Naive thymus-derived CD4-positive, alpha-beta T cell (primary cell): ENCODE results near the gene UBR3. TPM values are rescaled to one million over a fixed set of nuclear protein-coding genes. Genes with fewer than 3 reads are reported as not detected.
"Not testable (repeated sequence)": the region's sequence is repeated elsewhere in the genome, so short reads cannot be mapped to it uniquely, and the experiment has no call there.

Source experiments
- ATAC-seq: fragments of 150-1000 bp; cut with Tn5 transposase; 2 replicates; pipeline ENCODE4 v1.10.0; 2021; ENCODE audit warnings: mild to moderate bottlenecking, moderate library complexity
- CTCF ChIA-PET: fragments of 350-600 bp; sonication (Branson Sonifier 250); formaldehyde crosslinking; loops from one replicate; lab custom pipeline; 2021; ENCODE audit warnings: antibody characterized with exemption; lab: Charles Lee
- POLR2A ChIA-PET: fragments of 350-600 bp; sonication (Branson Sonifier 250); formaldehyde crosslinking; loops from one replicate; lab custom pipeline; 2021; ENCODE audit warnings: antibody characterized with exemption, inconsistent platforms; lab: Charles Lee
- DNase-seq, 9 donors: peaks; one replicate each; pipeline versions ENCODE4 v3.0.0 to v3.0.0-alpha.2; 2020 to 2022; ENCODE audit warnings: mixed read lengths in 1 of 9
- H3K27ac ChIP-seq: one replicate; pipeline ENCODE4 v1.7.0; 2013; ENCODE audit warnings: mild to moderate bottlenecking, low read depth, low read length, moderate library complexity
- H3K27me3 ChIP-seq, 2 donors: one replicate each; pipeline ENCODE4 v1.7.0; 2013; ENCODE audit warnings: low read length in 2 of 2, mild to moderate bottlenecking in 2 of 2, moderate library complexity in 2 of 2; ENCODE audit not compliant: control insufficient read depth in 2 of 2, insufficient read depth in 2 of 2
- H3K36me3 ChIP-seq, 3 experiments: 1 replicate in 2 of 3; 2 replicates in 1 of 3; pipeline ENCODE4 v1.7.0; 2013; ENCODE audit warnings: low read length in 3 of 3, mild to moderate bottlenecking in 3 of 3, moderate library complexity in 1 of 3; ENCODE audit not compliant: insufficient read depth in 3 of 3, control insufficient read depth in 2 of 3
- H3K4me1 ChIP-seq, 2 donors: one replicate each; pipeline ENCODE4 v1.7.0; 2013; ENCODE audit warnings: low read length in 2 of 2, mild to moderate bottlenecking in 2 of 2, moderate library complexity in 1 of 2; ENCODE audit not compliant: control insufficient read depth in 2 of 2, insufficient read depth in 2 of 2
- H3K4me3 ChIP-seq: 2 replicates; pipeline ENCODE4 v1.7.0; 2013; ENCODE audit warnings: mild to moderate bottlenecking, low read length
- H3K9me3 ChIP-seq, 3 experiments: 1 replicate in 2 of 3; 2 replicates in 1 of 3; pipeline ENCODE4 v1.7.0; 2013; ENCODE audit warnings: low read length in 3 of 3; ENCODE audit not compliant: control insufficient read depth in 2 of 3
- H3K27ac Mint-ChIP-seq, 9 donors: one replicate each; pipeline ENCODE4 v1.8.0; 2020 to 2022; ENCODE audit warnings: mixed read lengths in 9 of 9, mild to moderate bottlenecking in 8 of 9, moderate library complexity in 5 of 9, inconsistent platforms in 2 of 9
- H3K27me3 Mint-ChIP-seq, 5 donors: one replicate each; pipeline ENCODE4 v1.8.0; 2021 to 2022; ENCODE audit warnings: mixed read lengths in 5 of 5, mild to moderate bottlenecking in 1 of 5
- H3K36me3 Mint-ChIP-seq, 5 donors: one replicate each; pipeline ENCODE4 v1.8.0; 2020 to 2022; ENCODE audit warnings: mixed read lengths in 5 of 5, mild to moderate bottlenecking in 3 of 5, inconsistent platforms in 1 of 5
- H3K4me1 Mint-ChIP-seq, 7 donors: one replicate each; pipeline ENCODE4 v1.8.0; 2020 to 2022; ENCODE audit warnings: mixed read lengths in 7 of 7, mild to moderate bottlenecking in 3 of 7, inconsistent platforms in 1 of 7
- H3K4me3 Mint-ChIP-seq, 10 donors: one replicate each; pipeline ENCODE4 v1.8.0; 2020 to 2022; ENCODE audit warnings: mild to moderate bottlenecking in 10 of 10, mixed read lengths in 10 of 10, moderate library complexity in 6 of 10, inconsistent platforms in 2 of 10
- H3K9me3 Mint-ChIP-seq, 11 donors: one replicate each; pipeline ENCODE4 v1.8.0; 2020 to 2022; ENCODE audit warnings: mixed read lengths in 11 of 11, mild to moderate bottlenecking in 4 of 11, inconsistent platforms in 1 of 11, moderate library complexity in 1 of 11
- intact Hi-C, 2 donors: fragments of 100-400 bp; cut with micrococcal nuclease; formaldehyde crosslinking; loops; one replicate each; pipeline ENCODE4 v1.15.1; 2023
- polyA plus RNA-seq, 2 donors: library from polyadenylated mRNA; unstranded; fragments of 300-500 nt; fragmentation: Illumina TruSeq; gene quantifications; one replicate each; pipeline ENCODE4 v1.2.3, GENCODE V29; 2021
- total RNA-seq, 6 experiments: library from RNA in 5 of 6; stranded (reverse) in 5 of 6; gene quantifications; 1 replicate in 5 of 6; 2 replicates in 1 of 6; pipeline ENCODE4 v1.2.3 and lab custom pipeline; 2021 to 2026

UBR3 gene
- total and polyA plus RNA-seq, 7 experiments from 2014 or later = 7.7 to 48.2 (median 39.0) TPM

GRCh38 chr2:169819106-169819505, 8.1 kb upstream of the UBR3 start:
- H3K9me3 ChIP-seq = no peaks in the 10 kb centered on the region

GRCh38 chr2:169820101-169820500, 7.2 kb upstream of the UBR3 start:
- H3K9me3 ChIP-seq, H3K27ac ChIP-seq, H3K9me3 Mint-ChIP-seq, ATAC-seq, H3K4me3 Mint-ChIP-seq, DNase-seq, H3K27me3 ChIP-seq, H3K4me3 ChIP-seq, H3K27me3 Mint-ChIP-seq, CTCF ChIA-PET: not testable (repeated sequence)
- Histone ChIP-seq H3K36me3 (peaks cover 4 to 23% (median 4%) of the 10 kb centered on the region in 3 experiments), H3K4me1 (peaks cover 9 to 22% of the 10 kb centered on the region in 2 donors)
- peak overlapping the region in 3 of 9 donors; percentile 47 to 67 (median 53) for H3K27ac Mint-ChIP-seq
- intact Hi-C loops = loop anchor here (10.0 kb wide), 3 partner anchors 455 to 1865 kb away; partner anchors contain the start of genes LRP2 (in 2 of the 2), DYNC1I2 (in 1 of the 2) and STK39 (in 1 of the 2)
- peaks cover 12 to 43% (median 35%) of the 10 kb centered on the region in 5 donors for H3K36me3 Mint-ChIP-seq
- peaks cover 25 to 63% (median 57%) of the 10 kb centered on the region in 7 donors for H3K4me1 Mint-ChIP-seq
- POLR2A ChIA-PET = interaction anchor here (0.7 kb wide), 1 partner anchor 168 kb away, joined by 4 read pairs; no protein-coding TSS in a partner anchor

More at GRCh38 chr2:169819106-169819505, 8.1 kb upstream of the UBR3 start:
- Mint-ChIP-seq H3K27me3 (no peaks in the 10 kb centered on the region), H3K4me3 (no peak overlapping the region), H3K36me3 (peaks cover 12 to 47% (median 36%) of the 10 kb centered on the region in 5 donors), H3K27ac (peak overlapping the region in 6 of 9 donors; percentile 43 to 81 (median 52)), H3K9me3 (peaks cover 0 to 9% (median 0%) of the 10 kb centered on the region in 11 donors), H3K4me1 (peaks cover 23 to 56% (median 50%) of the 10 kb centered on the region in 7 donors)
- intact Hi-C loops = no loop called here
- ChIA-PET POLR2A (no interaction called here), CTCF (interaction anchor here (0.5 kb wide), 1 partner anchor 1886 kb away, joined by 3 read pairs; no protein-coding TSS in a partner anchor)
- H3K27ac ChIP-seq = no peak overlapping the region
- no peak for DNase-seq
- no peak overlapping the region for H3K4me3 ChIP-seq
- H3K27me3 ChIP-seq = no peaks in the 10 kb centered on the region
- no peak for ATAC-seq
- H3K36me3 ChIP-seq = peaks cover 4 to 26% (median 4%) of the 10 kb centered on the region in 3 experiments
- H3K4me1 ChIP-seq = peaks cover 9 to 18% of the 10 kb centered on the region in 2 donors

- Mint-ChIP-seq H3K9me3 (peaks cover 0 to 7% (median 0%) of the 10 kb centered on the region in 11 donors), H3K4me1 (peaks cover 34 to 68% (median 58%) of the 10 kb centered on the region in 7 donors), H3K27me3 (no peaks in the 10 kb centered on the region), H3K36me3 (peaks cover 4 to 27% (median 19%) of the 10 kb centered on the region in 5 donors), H3K4me3 (peak overlapping the region in 5 of 10 donors; percentile 6 to 89 (median 82)), H3K27ac (peak overlapping the region in 4 of 9 donors; percentile 6 to 84 (median 71))
- no peak overlapping the region for H3K4me3 ChIP-seq
- no peak for ATAC-seq
- ChIA-PET CTCF (no interaction called here), POLR2A (no interaction called here)
- H3K27me3 ChIP-seq = no peaks in the 10 kb centered on the region
- peaks cover 0 to 11% (median 0%) of the 10 kb centered on the region in 3 experiments for H3K36me3 ChIP-seq
- intact Hi-C loops = loop anchor here (10.0 kb wide), 3 partner anchors 457 to 1863 kb away; partner anchors contain the start of genes LRP2 (in 2 of the 2), DYNC1I2 (in 1 of the 2) and STK39 (in 1 of the 2)
- H3K9me3 ChIP-seq = no peaks in the 10 kb centered on the region
- peaks cover 11 to 20% of the 10 kb centered on the region in 2 donors for H3K4me1 ChIP-seq
- DNase-seq = no peak
- no peak overlapping the region for H3K27ac ChIP-seq
Measured at GRCh38 chr2:169822036-169822435, 5.2 kb upstream of the UBR3 start.

- Mint-ChIP-seq H3K36me3 (peaks cover 0 to 19% (median 10%) of the 10 kb centered on the region in 5 donors), H3K4me3 (peak overlapping the region; percentile 58 to 99 (median 81)), H3K27me3 (no peaks in the 10 kb centered on the region), H3K27ac (peak overlapping the region in 7 of 9 donors; percentile 22 to 84 (median 57)), H3K4me1 (peaks cover 35 to 67% (median 57%) of the 10 kb centered on the region in 7 donors), H3K9me3 (peaks cover 0 to 2% (median 0%) of the 10 kb centered on the region in 11 donors)
- ATAC-seq (no peak), DNase-seq (no peak)
- ChIA-PET CTCF (interaction anchor here (0.6 kb wide), 1 partner anchor 10 kb away, joined by 3 read pairs; no protein-coding TSS in a partner anchor), POLR2A (interaction anchor here (1.4 kb wide), 2 partner anchors 10 to 24 kb away, joined by 4 to 6 read pairs; partner anchors contain the start of gene SSB)
- no peaks in the 10 kb centered on the region for H3K27me3 ChIP-seq
- intact Hi-C loops = loop anchor here (10.0 kb wide), 3 partner anchors 458 to 1862 kb away; partner anchors contain the start of genes LRP2 (in 2 of the 2), DYNC1I2 (in 1 of the 2) and STK39 (in 1 of the 2)
- no peaks in the 10 kb centered on the region for H3K9me3 ChIP-seq
- H3K27ac ChIP-seq = no peak overlapping the region
- peaks cover 12 to 20% of the 10 kb centered on the region in 2 donors for H3K4me1 ChIP-seq
- H3K36me3 ChIP-seq = peaks cover 0 to 5% (median 0%) of the 10 kb centered on the region in 3 experiments
- H3K4me3 ChIP-seq = no peak overlapping the region
Measured at GRCh38 chr2:169822785-169823392, 4.4 kb upstream of the UBR3 start.

- peak overlapping the region; percentile 82 to 99 (median 91) for H3K4me3 Mint-ChIP-seq
- H3K27ac Mint-ChIP-seq = peak overlapping the region; percentile 75 to 89 (median 84)
- CTCF ChIA-PET = interaction anchor here (0.8 to 1.6 kb wide), 5 partner anchors 11 to 105 kb away, joined by 3 to 7 read pairs (median 4); no protein-coding TSS in a partner anchor
- H3K36me3 Mint-ChIP-seq = peaks cover 0 to 15% (median 5%) of the 10 kb centered on the region in 5 donors
- DNase-seq (peak in 2 of 9 donors; percentile 12 to 29), ATAC-seq (no peak)
- H3K4me1 Mint-ChIP-seq = peaks cover 43 to 74% (median 61%) of the 10 kb centered on the region in 7 donors
- intact Hi-C loops = loop anchor here (1.0 to 10.0 kb wide), 7 partner anchors 26 to 1861 kb away; partner anchors contain the start of genes LRP2 (in 2 of the 2), SSB (in 2 of the 2), BBS5 (in 1 of the 2) and DYNC1I2 (in 1 of the 2)
- H3K27me3 ChIP-seq = no peaks in the 10 kb centered on the region
- peak overlapping the region; percentile 85 for H3K27ac ChIP-seq
- peak overlapping the region; percentile 80 for H3K4me3 ChIP-seq
- POLR2A ChIA-PET = interaction anchor here (1.1 to 1.4 kb wide), 5 partner anchors 9 to 25 kb away, joined by 4 to 6 read pairs (median 5); partner anchors contain the start of gene SSB
- H3K9me3 ChIP-seq = no peaks in the 10 kb centered on the region
- peaks cover 17 to 26% of the 10 kb centered on the region in 2 donors for H3K4me1 ChIP-seq
- no peaks in the 10 kb centered on the region for H3K27me3 Mint-ChIP-seq
- H3K36me3 ChIP-seq = no peaks in the 10 kb centered on the region
- no peaks in the 10 kb centered on the region for H3K9me3 Mint-ChIP-seq
Measured at GRCh38 chr2:169823996-169824372, 3.3 kb upstream of the UBR3 start.
